Measurements from ENCODE around the gene ZNF607. TPM values are rescaled to one million over a fixed set of nuclear protein-coding genes. Genes with fewer than 3 reads are reported as not detected.
A peak's percentile ranks its signal among the peaks of the same experiment; 100 is the strongest.
"Not testable (repeated sequence)": the region's sequence is repeated elsewhere in the genome, so short reads cannot be mapped to it uniquely, and the experiment has no call there.

ZNF607 gene
- 5.5 and 6.3 TPM in 2 replicates for total RNA-seq (2014; rRNA removed; shearing (Covaris generic))
- total RNA-seq (2022): 13.2 and 13.8 TPM in 2 replicates
- Bru-seq, nascent RNA: percentile 64 among the genes with signal in this experiment
- BruChase-seq, experiment 1, labeled RNA remaining after a 6-hour chase: percentile 73 among the genes with signal in this experiment
- percentile 86 among the genes with signal in this experiment for BruChase-seq, experiment 2, labeled RNA remaining after a 2-hour chase
- long read RNA-seq, full-length matches to known transcripts: 1 of 21 reads
- long read RNA-seq, partial matches to known transcripts: 0 of 21 reads
- long read RNA-seq, other reads (novel, unspliced or antisense): 20 of 21 reads

GRCh38 chr19:37719111-37719926, at the start of gene ZNF607:
Gene ZNF607, minus strand, starts transcription at chr19:37719761. Its CDS starts 8,143 bp downstream, at chr19:37711618.
- no peaks in the 10 kb centered on the region for H3K9me2 ChIP-seq (ENCODE audit: insufficient read depth, low read length)
- H3K4me1 ChIP-seq (ENCODE audit: insufficient read depth, low read length, poor library complexity, severe bottlenecking): peaks cover 9% of the 10 kb centered on the region
- peak within 1 kb of the TSS; percentile 62 for H2AFZ ChIP-seq (ENCODE audit: low read length)
- intact Hi-C loops (cut with micrococcal nuclease; ENCODE audit: unreplicated experiment): loop anchor here (5.0 to 10.0 kb wide), 2 partner anchors 58 to 255 kb away; partner anchors contain the start of genes ZNF569, ZNF570 and ZNF573
- peak within 1 kb of the TSS; percentile 80 for H3K4me3 ChIP-seq (ENCODE audit: low read depth, low read length, poor library complexity, severe bottlenecking)
- no peak for TF ChIP-seq EZH2phosphoT487 (IDR thresholded peaks at IDR 0.05; ENCODE audit: borderline replicate concordance, low read depth, low read length)
- TF ChIP-seq, protein P1, sequence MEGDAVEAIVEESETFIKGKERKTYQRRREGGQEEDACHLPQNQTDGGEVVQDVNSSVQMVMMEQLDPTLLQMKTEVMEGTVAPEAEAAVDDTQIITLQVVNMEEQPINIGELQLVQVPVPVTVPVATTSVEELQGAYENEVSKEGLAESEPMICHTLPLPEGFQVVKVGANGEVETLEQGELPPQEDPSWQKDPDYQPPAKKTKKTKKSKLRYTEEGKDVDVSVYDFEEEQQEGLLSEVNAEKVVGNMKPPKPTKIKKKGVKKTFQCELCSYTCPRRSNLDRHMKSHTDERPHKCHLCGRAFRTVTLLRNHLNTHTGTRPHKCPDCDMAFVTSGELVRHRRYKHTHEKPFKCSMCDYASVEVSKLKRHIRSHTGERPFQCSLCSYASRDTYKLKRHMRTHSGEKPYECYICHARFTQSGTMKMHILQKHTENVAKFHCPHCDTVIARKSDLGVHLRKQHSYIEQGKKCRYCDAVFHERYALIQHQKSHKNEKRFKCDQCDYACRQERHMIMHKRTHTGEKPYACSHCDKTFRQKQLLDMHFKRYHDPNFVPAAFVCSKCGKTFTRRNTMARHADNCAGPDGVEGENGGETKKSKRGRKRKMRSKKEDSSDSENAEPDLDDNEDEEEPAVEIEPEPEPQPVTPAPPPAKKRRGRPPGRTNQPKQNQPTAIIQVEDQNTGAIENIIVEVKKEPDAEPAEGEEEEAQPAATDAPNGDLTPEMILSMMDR (conservative IDR thresholded peaks at IDR 0.05; ENCODE audit: low read length): peak; percentile 78
- no peaks in the 10 kb centered on the region for H4K20me1 ChIP-seq (ENCODE audit: insufficient read depth, low read length)
- DNase-seq (ENCODE audit: low spot score): peak; percentile 96
- peaks cover 15% of the 10 kb centered on the region; the same call in 1 of the 2 replicates for H3K79me2 ChIP-seq (ENCODE audit: insufficient read depth, low read depth, low read length)
- ChIA-PET POLR2A (interaction anchor here (0.6 to 1.3 kb wide), 3 partner anchors 17 to 882 kb away, joined by 3 to 5 read pairs (median 4); partner anchors contain the start of gene ZNF573), CTCF (ENCODE audit: unreplicated experiment) (interaction anchor here (0.6 kb wide), 1 partner anchor 60 kb away, joined by 4 read pairs; no protein-coding TSS in a partner anchor)
- no peaks in the 10 kb centered on the region; the same call in 1 of the 2 replicates for H3K9me3 ChIP-seq (ENCODE audit: low read length)
- H3K36me3 ChIP-seq (ENCODE audit: insufficient read depth, low read length): peaks cover 22% of the 10 kb centered on the region
- no TSS peak for BruUV-seq (replicated peaks)
- H3K4me2 ChIP-seq (ENCODE audit: low read length): peak within 1 kb of the TSS; percentile 87
- H3K27ac ChIP-seq (ENCODE audit: low read depth, low read length, poor library complexity, severe bottlenecking): peak within 1 kb of the TSS; percentile 9

DNA sequence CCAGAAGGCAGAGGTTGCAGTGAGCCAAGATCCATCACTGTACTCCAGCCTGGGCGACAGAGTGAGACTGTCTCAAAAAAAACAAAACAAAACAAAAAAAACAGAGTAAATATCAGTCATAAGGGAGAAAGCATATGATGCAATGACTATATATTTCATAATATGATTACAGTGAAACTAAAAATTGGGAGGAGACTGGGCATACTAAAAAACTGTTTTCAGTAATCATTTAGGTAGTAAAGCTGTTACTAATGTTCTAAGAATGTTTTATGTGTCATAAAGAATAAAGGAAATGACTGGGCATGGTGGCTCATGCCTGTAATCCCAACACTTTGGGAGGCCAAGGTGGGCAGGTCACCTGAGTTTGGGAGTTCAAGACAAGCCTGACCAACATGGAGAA, 43.9 kb upstream of the ZNF607 start:
- Histone ChIP-seq H3K4me2 (ENCODE audit: low read length) (no peak overlapping the region), H3K79me2 (ENCODE audit: insufficient read depth, low read depth, low read length) (no peaks in the 10 kb centered on the region), H4K20me1 (ENCODE audit: insufficient read depth, low read length) (no peaks in the 10 kb centered on the region), H2AFZ (ENCODE audit: low read length) (no peak overlapping the region), H3K4me3 (ENCODE audit: low read depth, low read length, poor library complexity, severe bottlenecking) (no peak overlapping the region), H3K9me3 (ENCODE audit: low read length) (no peaks in the 10 kb centered on the region), H3K4me1 (ENCODE audit: insufficient read depth, low read length, poor library complexity, severe bottlenecking) (no peaks in the 10 kb centered on the region), H3K27ac (ENCODE audit: low read depth, low read length, poor library complexity, severe bottlenecking) (no peak overlapping the region), H3K9me2 (ENCODE audit: insufficient read depth, low read length) (no peaks in the 10 kb centered on the region), H3K36me3 (ENCODE audit: insufficient read depth, low read length) (peaks cover 29% of the 10 kb centered on the region)
- ChIA-PET CTCF (ENCODE audit: unreplicated experiment) (no interaction called here), POLR2A (no interaction called here)
- no peak for TF ChIP-seq EZH2phosphoT487 (IDR thresholded peaks at IDR 0.05; ENCODE audit: borderline replicate concordance, low read depth, low read length)
- TF ChIP-seq, protein P1 (conservative IDR thresholded peaks at IDR 0.05; ENCODE audit: low read length): no peak
- no TSS peak for BruUV-seq (replicated peaks)
- DNase-seq (ENCODE audit: low spot score): no peak
- intact Hi-C loops (cut with micrococcal nuclease; ENCODE audit: unreplicated experiment): no loop called here

DNA sequence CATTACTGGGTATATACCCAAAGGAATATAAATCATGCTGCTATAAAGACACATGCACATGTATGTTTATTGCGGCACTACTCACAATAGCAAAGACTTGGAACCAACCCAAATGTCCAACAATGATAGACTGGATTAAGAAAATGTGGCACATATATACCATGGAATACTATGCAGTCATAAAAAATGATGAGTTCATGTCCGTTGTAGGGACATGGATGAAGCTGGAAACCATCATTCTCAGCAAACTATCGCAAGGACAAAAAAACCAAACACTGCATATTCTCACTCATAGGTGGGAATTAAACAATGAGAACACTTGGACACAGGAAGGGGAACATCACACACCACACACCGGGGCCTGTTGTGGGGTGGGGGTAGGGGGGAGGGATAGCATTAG, 38.1 kb upstream of the ZNF607 start:
- H3K27ac ChIP-seq (ENCODE audit: low read depth, low read length, poor library complexity, severe bottlenecking); H2AFZ ChIP-seq (ENCODE audit: low read length); H3K9me3 ChIP-seq (ENCODE audit: low read length); H3K79me2 ChIP-seq (ENCODE audit: insufficient read depth, low read depth, low read length); POLR2A ChIA-PET; DNase-seq (ENCODE audit: low spot score); H3K4me1 ChIP-seq (ENCODE audit: insufficient read depth, low read length, poor library complexity, severe bottlenecking); H3K4me3 ChIP-seq (ENCODE audit: low read depth, low read length, poor library complexity, severe bottlenecking); H3K4me2 ChIP-seq (ENCODE audit: low read length); BruUV-seq (replicated peaks); CTCF ChIA-PET (ENCODE audit: unreplicated experiment); H3K36me3 ChIP-seq (ENCODE audit: insufficient read depth, low read length); H3K9me2 ChIP-seq (ENCODE audit: insufficient read depth, low read length); intact Hi-C loops (cut with micrococcal nuclease; ENCODE audit: unreplicated experiment); H4K20me1 ChIP-seq (ENCODE audit: insufficient read depth, low read length): not testable (repeated sequence)

All from OCI-LY7 (cell line).